Glutamatergic neuron (in vitro differentiated cells): ENCODE data around the gene CDK5RAP3. TPM values are rescaled to one million over a fixed set of nuclear protein-coding genes. Genes with fewer than 3 reads are reported as not detected.
"Not testable (repeated sequence)": the region's sequence is repeated elsewhere in the genome, so short reads cannot be mapped to it uniquely, and the experiment has no call there.

Source experiments
- DNase-seq: peaks from one replicate; pipeline ENCODE4 v3.0.0; 2022
- H3K27ac Mint-ChIP-seq: one replicate; pipeline ENCODE4 v1.8.0; 2020; ENCODE audit warnings: mild to moderate bottlenecking, mixed read lengths, inconsistent platforms; ENCODE audit not compliant: unreplicated experiment
- H3K27me3 Mint-ChIP-seq: one replicate; pipeline ENCODE4 v1.8.0; 2020; ENCODE audit warnings: mild to moderate bottlenecking, moderate library complexity, mixed read lengths, inconsistent platforms; ENCODE audit not compliant: unreplicated experiment
- H3K36me3 Mint-ChIP-seq: one replicate; pipeline ENCODE4 v1.8.0; 2020; ENCODE audit warnings: mild to moderate bottlenecking, mixed read lengths, inconsistent platforms; ENCODE audit not compliant: unreplicated experiment
- H3K4me1 Mint-ChIP-seq: one replicate; pipeline ENCODE4 v1.8.0; 2020; ENCODE audit warnings: mild to moderate bottlenecking, low read depth, mixed read lengths, inconsistent platforms; ENCODE audit not compliant: unreplicated experiment
- H3K4me3 Mint-ChIP-seq: one replicate; pipeline ENCODE4 v1.8.0; 2020; ENCODE audit warnings: mild to moderate bottlenecking, mixed read lengths, inconsistent platforms; ENCODE audit not compliant: unreplicated experiment
- H3K9me3 Mint-ChIP-seq: one replicate; pipeline ENCODE4 v1.8.0; 2020; ENCODE audit warnings: mild to moderate bottlenecking, moderate library complexity, mixed read lengths, inconsistent platforms; ENCODE audit not compliant: unreplicated experiment
- CTCF ChIP-seq: fragments of 200-600 bp; sonication (generic); IDR thresholded peaks from one replicate; pipeline ENCODE4 v1.5.0; 2021; ENCODE audit not compliant: partially characterized antibody, unreplicated experiment
- total RNA-seq: library from RNA; stranded (reverse); fragmentation: NEBNext Ultra II Directional; extraction: Animal tissue kit (Norgen Biotek cat#: 25700); gene quantifications from one replicate; pipeline ENCODE4 v1.2.1, GENCODE V29; 2021; ENCODE audit not compliant: unreplicated experiment

CDK5RAP3 gene
- total RNA-seq, 1 donor from 2014 or later, result 196 TPM

- peaks cover 24% of the 10 kb centered on the region for H3K9me3 Mint-ChIP-seq
- no peak overlapping the region for H3K4me3 Mint-ChIP-seq
- TF ChIP-seq CTCF, result no peak
- H3K27ac Mint-ChIP-seq, result peak overlapping the region; percentile 52
- peaks cover 16% of the 10 kb centered on the region for H3K27me3 Mint-ChIP-seq
- no peaks in the 10 kb centered on the region for H3K36me3 Mint-ChIP-seq
- peaks cover 51% of the 10 kb centered on the region for H3K4me1 Mint-ChIP-seq
- DNase-seq, result no peak
Observed at GRCh38 chr17:47987240-47987835, 16.4 kb downstream of the CDK5RAP3 start.

GRCh38 chr17:47988445-47988844 lies 17.5 kb downstream of the CDK5RAP3 start:
- H3K4me3 Mint-ChIP-seq, H3K36me3 Mint-ChIP-seq, DNase-seq: not testable (repeated sequence)
- H3K4me1 Mint-ChIP-seq, result peaks cover 53% of the 10 kb centered on the region
- peaks cover 24% of the 10 kb centered on the region for H3K9me3 Mint-ChIP-seq
- peak overlapping the region; percentile 23 for H3K27ac Mint-ChIP-seq
- H3K27me3 Mint-ChIP-seq, result peaks cover 13% of the 10 kb centered on the region

GRCh38 chr17:47989159-47989558 lies 18.2 kb downstream of the CDK5RAP3 start:
- H3K9me3 Mint-ChIP-seq, result peaks cover 24% of the 10 kb centered on the region
- DNase-seq, result no peak
- H3K4me1 Mint-ChIP-seq, result peaks cover 50% of the 10 kb centered on the region
- peaks cover 13% of the 10 kb centered on the region for H3K27me3 Mint-ChIP-seq
- TF ChIP-seq CTCF, result no peak
- peak overlapping the region; percentile 10 for H3K4me3 Mint-ChIP-seq
- H3K36me3 Mint-ChIP-seq, result no peaks in the 10 kb centered on the region
- H3K27ac Mint-ChIP-seq, result peak overlapping the region; percentile 99

GRCh38 chr17:47989700-47990099 lies 18.8 kb downstream of the CDK5RAP3 start:
- H3K9me3 Mint-ChIP-seq, result peaks cover 24% of the 10 kb centered on the region
- H3K4me3 Mint-ChIP-seq, result no peak overlapping the region
- DNase-seq, result no peak
- no peaks in the 10 kb centered on the region for H3K36me3 Mint-ChIP-seq
- H3K27me3 Mint-ChIP-seq, result peaks cover 13% of the 10 kb centered on the region
- H3K4me1 Mint-ChIP-seq, result peaks cover 54% of the 10 kb centered on the region
- peak overlapping the region; percentile 99 for H3K27ac Mint-ChIP-seq
- TF ChIP-seq CTCF, result no peak

- H3K4me1 Mint-ChIP-seq, result peaks cover 61% of the 10 kb centered on the region
- no peak for TF ChIP-seq CTCF
- peaks cover 12% of the 10 kb centered on the region for H3K27me3 Mint-ChIP-seq
- H3K4me3 Mint-ChIP-seq, result peak overlapping the region; percentile 50
- peak overlapping the region; percentile 99 for H3K27ac Mint-ChIP-seq
- peak; percentile 76 for DNase-seq
- no peaks in the 10 kb centered on the region for H3K36me3 Mint-ChIP-seq
- H3K9me3 Mint-ChIP-seq, result peaks cover 28% of the 10 kb centered on the region
Observed at GRCh38 chr17:47990962-47991731, 20.2 kb downstream of the CDK5RAP3 start.
